WI38 (cell line): Measurements from ENCODE around the gene MAGEF1.

Experiments used
- H3K4me3 ChIP-seq: 2 replicates; pipeline ENCODE4 v1.5.1; 2011; ENCODE audit warnings: low read depth, mild to moderate bottlenecking, control low read depth, low read length
- CTCF ChIP-seq: IDR thresholded peaks from 2 replicates; pipeline ENCODE4 v1.5.1; 2012; ENCODE audit warnings: low read depth, mild to moderate bottlenecking, control low read depth, low read length

MAGEF1 gene

DNA sequence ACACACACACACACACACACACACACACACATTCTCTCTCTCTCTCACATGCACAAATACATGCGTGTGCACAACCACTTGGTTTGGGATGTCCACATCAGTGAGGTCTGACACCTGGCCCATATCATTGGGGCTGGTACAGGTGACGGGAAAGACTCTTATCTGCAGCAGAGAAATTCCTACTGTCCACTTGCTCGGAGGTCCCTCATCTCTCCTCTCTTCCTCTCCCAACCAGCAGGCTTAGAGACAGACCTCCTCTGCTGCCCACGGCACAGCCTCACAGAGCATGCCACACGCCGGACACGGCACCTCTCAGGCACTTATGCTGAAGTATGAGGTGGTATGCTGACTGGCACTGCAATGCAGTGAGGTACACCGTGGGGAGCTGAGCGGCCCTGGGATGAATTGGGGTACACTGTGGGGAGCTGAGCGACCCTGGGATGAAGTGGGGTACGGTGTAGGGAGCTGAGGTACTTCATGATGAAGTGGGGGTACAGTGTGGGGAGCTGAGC lies 41.7 kb downstream of the MAGEF1 start:
- TF ChIP-seq CTCF = no peak

DNA sequence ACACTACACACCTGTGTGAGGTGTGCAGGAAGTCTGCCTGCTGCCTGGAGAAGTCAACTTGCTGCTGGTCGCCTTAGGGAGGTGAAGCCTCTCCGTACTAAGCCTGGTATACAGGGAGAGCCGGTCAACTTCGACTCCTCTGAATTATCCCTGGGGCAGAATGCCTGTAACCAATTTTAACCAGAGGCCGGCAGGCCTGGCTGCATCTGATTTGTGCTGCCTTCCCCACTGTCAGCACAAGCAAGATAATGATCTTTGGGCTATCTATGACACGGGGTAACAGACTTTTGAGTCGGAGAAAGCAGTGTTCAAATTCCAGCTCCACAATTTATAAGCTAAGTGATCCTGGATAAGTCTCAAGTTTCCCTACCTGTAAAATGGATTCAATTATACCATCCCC lies 42.3 kb downstream of the MAGEF1 start:
- no peak overlapping the region for H3K4me3 ChIP-seq
- TF ChIP-seq CTCF = no peak

More for the DNA sequence above, 41.7 kb downstream of the MAGEF1 start:
- H3K4me3 ChIP-seq = no peak overlapping the region

GRCh38 chr3:184666442-184666841 lies 45.4 kb downstream of the MAGEF1 start:
- no peak overlapping the region for H3K4me3 ChIP-seq
- no peak for TF ChIP-seq CTCF

DNA sequence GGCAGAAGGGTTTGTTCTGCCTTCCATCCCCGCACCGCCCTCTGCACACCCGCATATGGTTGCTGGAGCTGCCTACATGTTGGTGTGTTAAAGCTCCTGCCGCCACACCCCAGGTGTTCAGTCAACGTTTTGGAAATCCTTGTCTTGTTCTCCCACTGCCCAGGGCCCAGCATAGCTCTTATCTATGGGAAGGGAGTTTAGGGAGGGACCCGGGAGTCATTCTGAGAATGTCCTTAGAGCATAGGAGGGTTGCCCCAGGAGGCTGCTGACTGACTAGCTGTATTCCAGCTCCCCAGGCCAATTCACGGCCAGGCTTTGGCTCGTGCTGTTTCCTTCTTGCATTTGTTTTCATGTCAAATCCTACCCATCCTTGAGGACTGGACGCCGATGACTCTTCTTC lies 46.8 kb downstream of the MAGEF1 start:
- TF ChIP-seq CTCF = no peak
- H3K4me3 ChIP-seq = no peak overlapping the region

- no peak overlapping the region for H3K4me3 ChIP-seq
- TF ChIP-seq CTCF = no peak
Observed at GRCh38 chr3:184663756-184664155, 48.1 kb downstream of the MAGEF1 start.

- H3K4me3 ChIP-seq = no peak overlapping the region
- no peak for TF ChIP-seq CTCF
Observed at GRCh38 chr3:184663356-184663755, 48.5 kb downstream of the MAGEF1 start.

- no peak overlapping the region for H3K4me3 ChIP-seq
- no peak for TF ChIP-seq CTCF
Observed at GRCh38 chr3:184662187-184662586, 49.7 kb downstream of the MAGEF1 start.
